AG20443 (cell line): ENCODE results near the gene YKT6.
"Not testable (repeated sequence)": the region's sequence is repeated elsewhere in the genome, so short reads cannot be mapped to it uniquely, and the experiment has no call there.

Source experiments
- DNase-seq: peaks from one replicate; pipeline ENCODE4 v3.0.0; 2012; ENCODE audit warnings: low spot score, mixed read lengths

Gene YKT6

DNA sequence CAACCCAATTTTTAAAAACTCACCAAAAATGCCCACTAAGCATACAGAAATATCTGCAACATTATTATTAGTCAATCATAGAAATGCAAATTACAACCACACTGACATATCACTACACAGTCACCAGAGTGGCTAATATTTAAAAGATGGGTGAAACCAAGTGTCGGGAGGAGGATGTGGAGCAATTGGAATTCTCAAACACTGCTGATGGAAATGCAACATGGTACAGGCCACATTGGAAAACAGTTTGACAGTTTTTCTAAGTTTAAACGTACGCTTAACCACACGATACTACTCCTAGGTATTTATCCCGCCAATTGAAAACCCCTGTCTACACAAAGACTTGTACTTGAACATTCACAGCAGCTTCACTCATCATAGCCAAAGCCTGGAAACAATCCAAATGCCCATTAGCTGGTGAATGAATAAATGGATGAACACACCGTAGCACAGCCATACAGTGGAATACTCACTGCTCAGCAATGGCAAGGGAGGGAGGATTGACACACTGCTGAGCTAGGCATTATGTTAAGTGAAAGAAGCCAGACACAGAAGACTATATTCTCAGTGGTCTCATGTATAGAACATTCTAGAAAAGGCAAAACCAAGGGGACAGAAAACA is 27.9 kb upstream of the YKT6 start:
- DNase-seq = no peak

DNA sequence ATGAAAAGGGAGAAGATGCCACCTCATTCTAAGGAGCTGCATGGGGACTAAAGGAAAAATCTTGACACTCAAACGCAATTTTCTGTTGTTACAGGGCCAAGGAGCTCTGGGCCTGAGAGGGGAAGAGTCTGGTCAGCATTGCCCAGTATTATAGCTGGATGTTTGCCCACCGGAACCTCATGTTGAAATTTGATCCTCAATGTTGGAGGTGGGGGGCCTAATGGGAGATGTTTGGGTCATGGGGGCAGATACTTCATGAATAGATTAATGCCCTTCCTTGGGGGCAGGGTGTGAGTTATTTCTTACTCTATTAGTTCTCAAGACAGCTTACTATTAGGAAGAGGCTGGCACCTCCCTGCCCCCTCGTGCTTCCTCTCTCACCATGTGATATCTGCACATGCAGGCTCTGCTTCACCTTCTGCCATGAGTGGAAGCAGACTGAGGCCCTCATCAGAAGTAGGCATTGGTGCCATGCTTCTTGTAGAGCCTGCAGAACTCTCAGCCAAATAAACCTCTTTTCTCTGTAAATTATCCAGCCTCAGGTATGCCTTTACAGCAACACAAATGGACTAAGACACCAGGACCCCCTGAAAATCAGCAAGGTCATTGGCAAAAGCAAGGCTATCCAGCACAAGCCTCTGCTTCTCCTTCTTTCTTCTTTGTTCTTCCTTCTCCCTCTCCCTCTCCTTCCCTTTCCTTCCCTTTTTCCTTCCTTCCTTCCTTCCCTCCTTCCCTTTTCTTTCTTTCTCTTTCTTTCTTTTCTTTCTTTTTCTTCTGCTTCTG is 26.7 kb upstream of the YKT6 start:
- no peak for DNase-seq

DNA sequence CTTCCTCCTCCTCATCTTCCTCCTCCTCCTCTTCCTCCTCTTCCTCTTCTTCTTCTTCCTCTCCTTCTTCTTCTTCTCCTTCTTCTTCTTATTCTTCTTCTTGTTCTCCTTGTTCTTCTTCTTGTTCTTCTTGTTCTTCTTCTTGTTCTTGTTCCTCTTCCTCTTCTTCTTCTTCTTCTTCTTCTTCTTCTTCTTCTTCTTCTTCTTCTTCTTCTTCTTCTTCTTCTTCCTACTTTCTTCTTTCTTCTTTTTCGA is 26.2 kb upstream of the YKT6 start:
- not testable (repeated sequence) for DNase-seq

DNA sequence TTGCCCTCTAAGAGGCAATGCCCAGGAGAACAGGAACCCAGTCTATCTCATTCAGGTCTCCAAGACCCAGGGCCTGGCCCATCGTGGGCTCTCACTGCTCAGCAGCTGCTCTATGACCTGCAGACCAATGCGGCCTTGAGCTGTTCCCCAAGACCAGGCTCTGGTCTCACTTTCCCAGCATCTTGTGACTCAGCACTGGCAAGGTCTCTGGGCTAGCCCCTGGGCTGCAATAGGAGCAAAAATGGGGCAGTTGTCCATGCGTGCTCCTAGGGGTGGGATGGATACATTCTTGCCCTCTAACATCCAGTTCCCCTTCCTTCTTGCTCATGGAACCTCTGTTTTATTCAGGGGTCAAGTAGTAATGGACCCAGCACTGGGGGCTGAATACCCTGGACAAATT is 25.0 kb upstream of the YKT6 start:
- no peak for DNase-seq

DNA sequence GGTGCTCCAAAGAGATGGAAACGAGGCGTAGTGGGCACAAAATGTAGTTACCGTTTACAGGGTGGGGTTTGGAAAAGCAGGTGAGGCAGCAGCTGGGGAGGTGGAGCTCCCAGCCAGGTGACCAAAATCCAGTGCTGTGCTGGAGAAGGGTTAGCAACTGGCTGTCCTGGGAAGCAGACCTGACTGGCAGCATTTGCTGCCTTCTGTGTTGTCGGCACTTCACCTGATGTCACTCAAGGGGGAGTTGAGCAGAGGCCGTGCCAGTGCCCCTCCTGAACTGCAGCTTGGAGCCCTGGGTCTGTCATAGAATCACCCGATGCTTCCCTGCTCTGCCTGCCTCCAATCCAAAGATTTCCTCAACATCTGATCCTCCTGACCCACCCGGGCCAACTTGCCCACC is 24.3 kb upstream of the YKT6 start:
- no peak for DNase-seq

DNA sequence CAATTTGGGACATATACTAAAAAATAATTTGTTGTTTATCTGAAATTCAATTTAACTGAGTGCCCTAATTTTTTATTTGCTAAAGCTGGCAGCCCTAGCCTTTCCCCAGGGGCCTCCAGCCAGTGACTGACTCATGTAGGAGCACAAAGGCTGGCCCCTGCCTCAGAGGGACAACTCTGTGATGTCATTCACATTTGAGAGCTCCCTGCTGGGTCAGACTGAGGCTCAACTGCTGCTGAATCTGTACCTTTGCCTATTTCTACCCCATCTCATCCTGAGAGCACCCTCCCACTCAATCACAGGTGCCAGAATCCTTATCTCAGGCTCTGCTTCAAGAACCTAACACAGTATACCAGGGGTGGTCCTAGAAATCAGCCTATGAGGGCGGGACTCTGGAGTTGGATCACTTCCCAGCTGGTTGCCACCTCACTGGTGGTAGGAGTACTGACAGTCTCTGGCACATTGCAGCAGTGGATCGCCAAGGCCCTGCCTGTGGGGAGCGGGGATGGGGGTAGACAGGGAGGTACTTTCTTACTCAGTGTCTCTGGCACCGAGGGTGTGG is 23.1 kb upstream of the YKT6 start:
- peak; percentile 52 for DNase-seq

DNA sequence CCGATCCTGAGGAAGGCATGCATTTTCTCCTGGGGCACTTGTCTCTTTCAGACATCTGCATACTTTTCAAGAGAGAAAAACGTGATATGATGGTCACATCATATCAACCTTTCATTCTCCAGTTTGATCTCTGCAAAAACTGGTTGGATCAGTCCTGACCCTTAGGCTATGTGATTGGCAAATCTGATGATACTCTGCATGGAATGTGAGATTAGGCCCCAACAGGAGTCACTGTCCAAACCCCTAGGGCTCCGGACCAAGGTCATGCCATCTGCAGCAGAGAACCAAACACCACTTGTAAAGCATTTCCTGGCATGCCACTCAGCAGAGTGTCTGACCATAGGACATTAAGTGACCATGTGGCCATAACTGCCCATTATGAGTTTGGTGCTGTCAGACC is 20.1 kb upstream of the YKT6 start:
- DNase-seq = no peak

DNA sequence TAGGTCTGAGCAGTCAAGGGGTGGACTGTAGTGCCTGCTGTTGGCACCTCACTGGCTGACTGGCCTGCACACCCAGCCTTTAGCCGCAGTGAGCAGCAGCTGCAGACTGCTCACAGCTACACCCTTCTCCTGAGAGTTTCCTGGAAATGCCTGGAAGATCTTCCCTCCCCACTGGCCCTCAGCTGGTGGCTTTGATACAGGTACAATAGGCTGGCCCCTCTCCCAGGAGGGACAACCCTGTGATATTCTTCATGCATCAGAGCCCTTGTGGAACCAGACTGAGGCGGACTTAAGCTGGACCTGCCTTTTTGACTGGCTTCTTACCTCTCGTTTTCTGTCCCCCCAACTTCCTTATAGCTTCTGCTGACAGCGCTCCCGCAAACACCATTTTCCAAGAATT is 18.0 kb upstream of the YKT6 start:
- no peak for DNase-seq

DNA sequence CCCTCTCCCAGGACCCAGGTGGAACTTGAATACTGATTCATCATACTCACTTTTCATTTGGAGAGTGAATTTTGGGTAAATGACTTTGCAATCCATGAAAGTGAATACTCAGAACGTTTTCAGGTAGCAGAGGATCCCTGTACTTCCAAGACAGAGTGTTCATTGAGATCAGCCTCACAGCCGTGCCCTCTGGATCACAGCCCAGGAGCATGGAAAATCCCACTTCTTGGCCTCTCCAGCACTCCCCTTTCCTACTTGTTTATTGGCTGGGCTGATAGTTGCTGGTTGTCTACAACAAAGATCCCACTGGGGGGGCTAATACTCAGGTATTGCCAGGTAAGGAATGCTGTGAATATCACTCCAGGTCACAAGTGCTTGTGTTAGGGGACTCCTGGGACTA is 17.4 kb upstream of the YKT6 start:
- no peak for DNase-seq

DNA sequence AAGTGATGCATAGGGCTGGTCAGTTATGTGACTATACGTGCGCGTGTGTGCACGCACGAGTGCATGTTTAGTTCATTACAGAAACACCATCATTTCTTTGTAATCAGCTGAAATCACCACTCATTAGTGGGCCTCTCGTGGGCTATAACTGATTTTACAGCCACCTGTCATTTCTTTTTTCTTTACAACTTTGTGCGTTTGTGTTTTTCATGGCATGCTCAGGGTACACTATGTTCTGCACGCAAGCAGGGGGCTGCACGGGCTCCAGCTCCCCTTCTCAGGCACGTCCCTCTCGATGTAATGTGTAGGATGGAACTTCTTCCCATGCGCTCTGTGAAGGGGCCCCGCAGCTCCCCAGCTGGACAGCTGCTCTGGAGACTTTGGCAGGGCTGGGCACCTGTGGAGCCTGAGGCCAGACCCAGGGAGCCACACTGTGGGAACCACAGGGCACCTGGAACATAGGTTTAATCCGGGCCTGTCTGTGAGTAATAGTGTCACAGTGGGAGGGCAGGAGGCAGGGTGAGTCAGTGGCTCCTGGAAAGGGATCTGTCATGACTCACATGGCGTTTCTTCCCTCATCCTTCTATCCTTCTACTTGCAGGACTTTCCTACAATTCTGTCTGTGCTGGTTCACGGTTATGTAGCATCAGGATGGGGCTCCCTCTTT is 16.4 kb upstream of the YKT6 start:
- peak; percentile 91 for DNase-seq

DNA sequence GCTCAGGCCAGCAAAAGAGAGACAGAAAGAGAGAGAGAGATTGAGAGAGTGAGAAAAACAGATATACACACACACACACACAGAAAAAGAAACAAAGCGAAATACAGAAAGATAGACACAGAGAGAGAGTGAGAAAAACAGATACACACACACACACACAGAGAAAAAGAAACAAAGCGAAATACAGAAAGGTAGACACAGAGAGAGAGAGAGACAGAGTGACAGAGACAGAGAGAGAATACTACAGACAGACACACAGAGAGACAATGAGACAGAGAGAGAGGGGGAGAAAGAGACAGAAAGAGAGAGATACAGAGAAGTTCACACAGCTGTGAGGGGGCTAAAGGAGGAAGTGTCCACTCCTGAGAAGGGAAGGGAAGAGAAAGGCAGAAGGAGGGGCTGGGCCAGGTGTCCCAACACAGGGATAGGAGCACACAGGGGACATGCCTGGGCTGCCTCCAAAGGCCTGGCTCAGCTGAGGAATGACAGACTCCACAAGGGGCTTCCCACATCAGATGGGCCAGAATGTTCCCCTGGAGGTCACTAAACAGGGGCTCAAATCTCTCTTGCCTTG is 15.8 kb upstream of the YKT6 start:
- DNase-seq = no peak

DNA sequence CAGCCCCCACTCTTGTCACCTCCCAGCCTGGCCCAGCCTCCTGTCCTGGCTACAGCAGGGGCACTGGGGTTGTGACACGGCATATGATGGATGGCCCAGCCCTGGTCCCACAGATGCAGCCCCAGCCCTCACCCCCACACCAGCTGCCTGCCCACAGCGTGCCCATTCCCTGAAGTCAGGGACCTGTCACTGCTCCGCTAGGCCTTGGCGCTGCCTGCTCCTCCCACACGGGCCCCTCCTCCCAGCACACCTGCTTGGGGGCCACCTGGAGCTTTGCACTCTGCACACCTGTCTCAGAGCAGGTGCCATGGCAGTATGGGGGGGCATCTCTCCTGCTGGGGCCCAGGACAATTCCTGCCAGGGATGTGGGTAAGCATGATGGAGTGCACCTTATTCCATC is 15.0 kb upstream of the YKT6 start:
- no peak for DNase-seq

DNA sequence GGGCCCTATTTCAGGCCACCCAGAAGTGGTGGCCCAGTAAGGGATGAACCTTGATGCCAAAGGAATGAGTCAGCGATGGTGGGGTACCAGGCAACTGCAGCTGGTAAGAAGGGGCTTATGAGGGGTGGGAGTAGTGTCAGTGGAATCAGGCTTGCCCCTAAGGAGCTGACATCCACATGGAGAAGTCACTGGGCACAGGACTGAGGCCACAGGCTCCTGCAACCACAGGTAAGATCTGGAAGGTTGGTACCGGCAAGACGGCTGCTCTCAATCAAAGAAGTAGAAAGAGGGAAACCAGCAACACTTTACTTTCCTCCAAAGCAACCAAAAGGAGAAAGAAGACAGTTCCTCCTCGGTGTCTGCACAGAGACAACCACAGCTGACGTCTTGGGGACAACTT is 14.0 kb upstream of the YKT6 start:
- DNase-seq = no peak

DNA sequence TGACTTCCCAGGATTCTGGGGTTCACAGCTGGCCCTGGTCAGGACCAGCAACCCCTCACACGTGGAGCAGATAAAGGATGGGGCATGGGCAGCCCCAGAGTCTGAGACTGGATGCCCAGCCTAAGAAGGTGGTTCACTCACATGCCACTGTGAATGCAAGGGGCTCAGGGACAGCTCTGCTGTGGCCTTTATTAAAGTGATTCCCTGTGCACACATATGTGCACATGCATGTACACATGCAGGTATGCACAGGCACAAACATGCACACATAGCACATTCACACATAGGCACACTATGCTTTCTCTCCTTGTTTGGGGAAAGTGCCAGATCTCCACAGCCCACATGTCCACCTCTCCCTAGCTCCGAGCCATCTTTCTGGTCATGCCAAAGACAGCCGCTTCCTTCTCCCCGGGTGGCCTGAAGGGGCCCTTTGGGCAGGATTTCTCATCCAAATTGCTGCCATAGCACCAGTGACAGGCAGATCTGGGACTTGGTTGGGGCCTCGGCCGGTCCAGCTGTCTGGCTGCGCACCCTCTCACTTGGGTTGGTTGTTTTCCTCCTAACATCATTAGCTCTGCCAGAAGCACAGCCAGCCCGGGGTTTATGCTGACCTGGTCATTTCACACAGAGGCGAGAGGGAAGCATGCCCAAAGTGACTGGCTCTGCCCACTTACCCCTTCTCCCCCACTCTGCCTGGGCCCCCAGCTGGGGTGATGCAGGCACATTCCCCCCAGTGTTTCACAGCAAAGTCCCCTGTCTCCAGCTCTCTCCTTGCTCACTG is 13.0 kb upstream of the YKT6 start:
- DNase-seq = no peak

DNA sequence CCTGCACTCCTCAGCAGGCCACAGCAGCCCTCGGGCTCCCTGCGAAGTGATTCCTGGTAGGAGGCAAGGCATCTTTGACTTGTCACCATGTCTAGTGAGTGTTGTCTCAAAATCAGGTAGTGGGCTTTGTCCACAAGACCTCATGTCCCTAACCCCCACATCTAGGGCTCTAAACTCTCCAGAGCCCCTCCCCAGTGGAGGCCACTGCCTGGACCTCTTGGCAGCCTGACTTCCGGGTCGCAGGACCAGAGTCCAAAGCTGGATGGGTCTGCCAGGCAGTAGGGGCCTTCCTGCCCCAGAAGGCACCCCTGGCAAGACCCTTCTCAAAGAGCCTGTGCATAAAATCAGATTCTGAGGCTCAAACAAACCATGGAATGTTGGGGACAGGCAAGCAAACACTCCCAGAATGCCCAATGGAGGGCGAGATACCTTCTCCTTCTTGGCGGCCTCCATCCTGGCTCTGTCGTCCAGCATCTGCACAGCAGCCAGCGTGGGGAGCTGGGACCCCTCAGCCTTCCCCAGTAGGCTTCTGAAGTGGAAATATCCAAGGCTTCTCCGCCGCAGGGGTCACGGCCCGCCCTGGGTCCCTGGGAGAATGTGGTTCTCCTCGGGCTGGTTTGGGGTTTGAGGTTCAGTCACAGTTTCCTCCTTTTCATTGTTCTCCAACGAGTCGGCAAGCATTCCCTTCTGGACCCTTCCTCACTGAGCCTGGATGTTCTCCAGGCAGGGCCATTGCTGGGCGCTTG is 12.1 kb upstream of the YKT6 start:
- no peak for DNase-seq

DNA sequence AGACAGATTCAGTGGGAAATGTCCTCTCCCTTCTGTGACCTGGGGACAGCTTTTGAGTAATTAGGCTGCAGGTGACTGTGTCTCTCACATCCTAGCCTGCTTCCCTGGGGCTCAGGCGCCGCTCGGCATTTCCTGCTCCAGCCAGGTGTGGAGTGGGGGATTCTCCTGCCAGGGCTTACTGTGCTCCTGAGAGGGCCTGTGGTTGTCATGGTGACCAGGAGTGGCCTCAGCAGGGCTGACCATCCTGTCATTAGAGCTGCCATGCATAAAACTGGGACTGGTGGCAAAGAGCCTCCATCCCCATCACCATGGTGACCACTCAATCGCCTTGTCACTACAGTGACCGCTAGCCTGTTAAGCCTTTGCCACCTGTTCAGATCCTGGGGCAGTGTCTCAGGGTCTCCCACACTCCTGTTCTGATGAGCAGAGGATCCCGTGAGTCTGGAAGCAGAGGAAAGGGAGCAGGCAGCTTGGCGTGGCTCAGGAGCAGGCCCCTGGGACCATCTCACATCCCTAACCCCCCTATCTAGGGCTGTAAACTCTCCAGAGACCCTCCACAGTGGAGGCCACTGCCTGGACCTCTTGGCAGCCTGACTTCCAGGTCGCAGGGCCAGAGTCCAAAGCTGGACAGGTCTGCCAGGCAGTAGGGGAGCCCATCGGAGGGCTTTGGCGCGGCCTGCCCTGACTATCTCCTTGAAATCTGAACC is 11.3 kb upstream of the YKT6 start, which contains the start of gene GCK:
Gene GCK, minus strand, starts transcription at position 154 of the 707 bp plus-strand sequence. CDS start 486 bp downstream, outside the sequence.
- DNase-seq = no peak

DNA sequence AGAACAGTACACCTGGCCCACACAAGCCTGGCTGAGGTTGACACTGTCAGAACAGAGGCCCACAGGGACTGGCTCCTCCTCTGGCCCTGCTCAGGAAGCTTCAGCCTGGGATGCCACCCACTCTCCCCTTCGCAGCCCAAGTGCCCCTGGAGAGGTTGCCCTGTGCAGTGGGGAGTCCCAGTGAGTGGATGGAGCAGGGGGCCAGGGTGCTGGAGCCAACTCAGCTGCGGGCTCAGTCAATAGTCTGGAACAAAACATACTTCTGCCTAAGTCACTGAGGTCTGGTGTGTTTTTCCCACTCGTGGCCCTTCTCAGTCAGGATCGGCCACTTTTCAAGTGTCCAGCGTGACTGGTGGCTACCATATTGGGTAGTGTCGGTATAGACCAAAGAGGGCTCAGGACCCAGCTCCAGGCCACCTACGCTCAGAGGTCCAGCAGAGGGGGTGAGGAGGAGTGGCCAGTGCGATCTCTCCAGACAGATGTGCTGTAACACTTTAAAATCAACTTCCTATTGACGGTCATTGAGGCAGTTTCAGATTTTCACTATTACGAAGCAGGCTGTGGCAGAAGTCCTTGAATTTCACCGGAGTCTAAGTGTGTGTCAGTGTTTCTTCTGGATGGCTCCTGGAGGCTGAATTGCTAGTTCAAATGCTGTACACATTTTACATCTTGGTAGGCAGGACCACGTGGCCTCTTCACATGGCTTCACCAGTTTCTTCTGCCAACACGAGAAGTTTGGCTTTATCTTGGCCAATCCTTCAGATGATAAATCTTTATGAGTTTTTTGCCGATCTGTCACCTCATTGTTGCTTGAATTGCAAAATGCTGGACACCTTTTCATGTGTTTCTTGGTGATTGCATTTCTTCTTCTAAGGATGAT is 10.5 kb upstream of the YKT6 start:
- no peak for DNase-seq

DNA sequence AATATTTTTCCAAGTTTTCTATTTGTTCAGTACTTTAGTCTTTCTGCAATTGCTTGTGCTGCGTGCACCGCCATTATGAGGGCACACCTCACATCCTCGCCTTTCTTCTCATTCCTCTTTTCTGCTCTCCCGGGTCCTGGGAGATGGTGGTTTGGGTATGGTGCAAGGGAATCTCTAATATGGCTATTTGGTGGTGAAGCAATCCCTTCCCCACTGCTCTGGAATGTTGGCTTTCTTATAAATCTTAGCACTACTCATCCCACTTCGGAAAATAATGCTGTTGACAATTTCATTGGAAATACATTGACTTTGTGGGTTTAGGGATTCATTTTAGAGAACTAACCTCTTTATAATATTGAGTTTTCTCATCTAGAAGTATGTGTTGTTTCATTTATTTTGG is 9.6 kb upstream of the YKT6 start:
- DNase-seq = peak; percentile 52

DNA sequence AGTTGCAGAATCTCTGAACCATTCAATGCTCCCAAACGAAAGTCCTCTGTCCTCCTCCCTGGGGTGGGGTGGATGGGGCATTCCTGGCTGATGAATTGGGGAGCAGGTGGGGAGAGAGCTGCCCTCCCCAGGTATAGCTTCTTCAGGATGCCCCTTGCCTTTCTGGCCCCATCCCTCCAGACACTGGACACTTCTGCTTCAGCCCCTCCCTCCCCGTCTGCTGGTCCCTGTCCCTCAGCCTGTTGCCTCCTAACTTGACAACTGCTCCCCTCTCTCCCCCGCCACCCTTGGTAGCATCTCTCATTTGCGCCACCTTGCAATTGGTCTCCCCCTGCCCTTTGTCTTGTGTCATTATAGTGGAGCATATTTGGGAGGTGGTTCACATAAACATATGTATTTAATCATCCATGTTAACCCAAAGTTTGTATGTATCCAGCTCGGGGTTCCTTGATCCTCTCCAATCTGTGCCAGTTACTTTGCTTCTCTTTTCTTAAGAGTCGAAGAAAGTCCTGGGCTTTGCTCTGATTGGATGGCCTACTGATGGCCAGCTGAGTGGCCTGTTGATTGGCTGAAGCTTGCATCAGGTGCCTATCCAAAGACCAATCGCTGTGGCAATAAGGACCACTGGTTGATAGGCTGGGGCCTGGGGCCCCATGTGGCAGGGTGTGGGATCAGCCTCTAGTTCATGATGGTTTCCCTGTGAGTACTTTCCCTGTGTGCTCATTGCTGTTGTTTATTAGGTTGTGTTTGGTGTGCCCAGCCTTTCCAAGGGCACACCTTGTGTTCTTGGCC is 7.6 kb upstream of the YKT6 start:
- DNase-seq = no peak
